Measurements from ENCODE around the gene TMEM229B.

The TMEM229B gene

DNA sequence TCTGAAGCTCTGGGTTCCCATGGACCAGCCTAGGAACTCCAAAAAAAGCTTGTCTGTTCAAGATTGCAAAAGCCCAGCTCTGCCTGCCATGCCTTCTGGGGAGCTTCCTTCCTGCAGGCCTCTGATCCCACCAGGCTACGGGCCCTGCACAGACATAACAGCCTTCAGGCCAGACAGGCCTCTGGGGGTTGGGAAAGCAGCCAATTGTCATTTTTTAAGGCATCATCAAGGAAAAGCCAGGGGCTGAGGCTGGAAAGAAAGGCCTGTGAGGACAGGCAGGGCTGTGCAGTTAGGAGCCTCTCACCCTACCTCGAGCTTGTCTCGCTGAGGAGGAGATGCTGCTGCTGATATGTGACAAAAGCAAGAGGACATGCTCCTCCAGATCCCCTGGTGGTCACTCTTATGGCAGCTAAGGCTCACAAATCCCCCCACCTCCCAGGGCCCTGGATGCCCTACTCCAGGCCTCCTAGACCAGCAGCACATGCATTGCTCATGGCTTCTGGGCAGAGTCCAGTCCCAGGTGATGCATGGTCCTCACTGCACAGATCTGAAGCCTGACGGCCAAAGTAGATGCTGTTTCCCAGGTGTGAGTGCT, 2.9 kb downstream of the TMEM229B start:
- DNase-seq = no peak

DNA sequence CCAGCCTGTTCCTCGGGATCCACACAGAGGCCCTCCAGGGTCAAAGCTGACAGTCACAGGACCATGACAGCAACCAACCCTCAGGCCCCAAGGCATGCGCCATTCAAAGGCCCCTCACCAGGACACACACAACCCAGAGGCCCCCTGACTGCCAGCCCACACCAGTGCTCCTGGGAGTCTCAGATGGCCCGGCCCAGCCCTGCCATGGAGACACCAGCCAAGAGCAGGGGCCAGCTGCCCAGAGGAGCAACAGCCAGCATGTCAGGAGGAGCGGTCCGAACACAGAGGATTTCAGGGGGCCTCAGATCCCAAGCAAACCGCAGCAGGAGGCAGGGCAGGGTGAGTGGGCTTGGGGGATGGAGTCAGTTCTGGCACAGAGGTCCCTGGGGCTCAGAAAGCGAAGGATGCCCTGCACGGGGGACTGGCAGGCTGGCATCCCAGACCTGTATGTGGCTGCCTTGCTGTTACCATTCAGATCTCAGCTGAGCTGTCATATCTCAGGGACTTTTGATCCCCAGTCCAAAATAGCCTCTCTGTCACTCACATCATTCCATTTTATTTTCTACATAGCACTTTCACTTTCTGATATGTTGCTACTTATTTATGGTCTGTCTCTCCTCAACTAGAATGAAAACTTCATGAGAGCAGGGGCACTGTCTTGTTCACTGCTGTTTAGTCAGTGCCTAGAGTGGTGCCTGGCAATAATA, 4.8 kb downstream of the TMEM229B start:
- DNase-seq = no peak

DNA sequence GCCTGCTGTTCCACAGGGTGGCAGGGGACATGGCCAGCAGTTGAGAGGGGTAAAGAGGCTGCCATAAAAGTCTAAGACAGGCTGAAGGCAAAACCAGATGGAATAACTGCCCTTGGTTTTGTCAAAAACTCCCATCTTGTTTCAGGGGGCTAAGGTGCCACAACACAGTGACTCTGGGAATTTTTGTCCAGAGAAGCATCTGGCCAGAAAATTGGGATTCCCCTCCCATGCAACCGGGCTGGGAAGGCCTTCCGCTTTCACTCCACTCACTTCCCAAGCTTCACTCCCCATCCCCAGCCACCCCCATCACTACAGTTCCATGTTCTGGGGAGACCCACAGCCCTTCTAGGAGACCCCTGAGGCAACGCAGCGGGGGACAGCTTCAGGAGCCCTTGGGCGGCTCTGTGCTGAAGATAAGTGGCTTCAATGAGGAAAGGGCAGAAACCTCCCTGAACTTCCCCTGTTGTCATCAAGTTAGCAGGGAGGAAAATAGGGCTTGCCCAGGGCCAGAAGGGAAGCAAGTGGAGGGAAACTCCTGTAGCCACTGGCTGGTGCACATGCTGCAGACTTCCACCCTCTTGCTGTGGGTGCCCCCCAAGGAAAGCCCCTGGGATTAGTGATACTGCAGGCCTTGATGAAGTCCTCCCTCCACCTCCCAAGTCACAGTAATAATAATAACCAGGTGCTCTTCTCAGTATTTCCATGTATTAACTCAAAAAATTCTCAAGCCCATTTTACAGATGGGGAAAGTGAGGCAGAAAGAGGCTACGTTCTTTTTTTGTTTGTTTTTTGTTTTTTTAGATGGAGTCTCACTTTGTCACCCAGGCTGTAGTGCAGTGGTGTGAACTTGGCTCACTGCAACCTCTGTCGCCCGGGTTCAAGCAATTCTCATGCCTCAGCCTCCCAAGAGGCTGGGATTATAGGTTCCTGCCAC, 6.0 kb downstream of the TMEM229B start:
- DNase-seq = no peak

DNA sequence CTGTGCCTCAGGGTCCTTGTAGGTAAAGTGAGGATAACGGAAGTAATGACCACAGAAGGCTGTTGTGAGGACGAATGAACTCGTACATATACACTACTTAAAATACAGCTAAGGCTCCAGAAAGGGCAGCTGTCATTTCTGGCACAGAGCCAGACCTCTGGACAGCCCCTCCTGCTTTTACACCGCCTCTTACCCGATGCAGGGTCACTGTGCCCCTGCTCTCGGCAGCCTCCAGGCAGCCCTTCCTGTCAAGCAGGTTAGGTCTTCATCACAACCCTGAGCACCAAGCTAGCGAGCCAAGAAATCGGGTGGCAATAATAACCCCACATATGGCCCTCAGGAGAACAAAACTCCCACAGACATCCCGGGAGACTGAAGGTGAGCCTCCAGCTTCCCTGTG, 8.5 kb downstream of the TMEM229B start:
- DNase-seq = peak; percentile 21

DNA sequence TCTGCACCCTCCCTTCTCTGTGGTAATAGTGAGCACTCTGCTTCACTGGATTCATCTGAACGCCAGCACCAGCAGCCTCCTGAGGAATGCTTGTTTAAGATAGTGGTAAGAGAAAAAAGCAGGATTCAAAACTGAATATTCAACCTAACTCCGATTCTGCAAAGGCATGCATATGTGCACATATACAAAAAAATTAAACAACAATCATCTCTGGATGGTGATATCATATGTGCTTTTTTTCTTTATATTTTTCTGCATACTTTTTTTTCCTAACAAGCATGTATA, 9.8 kb downstream of the TMEM229B start:
- no peak for DNase-seq

DNA sequence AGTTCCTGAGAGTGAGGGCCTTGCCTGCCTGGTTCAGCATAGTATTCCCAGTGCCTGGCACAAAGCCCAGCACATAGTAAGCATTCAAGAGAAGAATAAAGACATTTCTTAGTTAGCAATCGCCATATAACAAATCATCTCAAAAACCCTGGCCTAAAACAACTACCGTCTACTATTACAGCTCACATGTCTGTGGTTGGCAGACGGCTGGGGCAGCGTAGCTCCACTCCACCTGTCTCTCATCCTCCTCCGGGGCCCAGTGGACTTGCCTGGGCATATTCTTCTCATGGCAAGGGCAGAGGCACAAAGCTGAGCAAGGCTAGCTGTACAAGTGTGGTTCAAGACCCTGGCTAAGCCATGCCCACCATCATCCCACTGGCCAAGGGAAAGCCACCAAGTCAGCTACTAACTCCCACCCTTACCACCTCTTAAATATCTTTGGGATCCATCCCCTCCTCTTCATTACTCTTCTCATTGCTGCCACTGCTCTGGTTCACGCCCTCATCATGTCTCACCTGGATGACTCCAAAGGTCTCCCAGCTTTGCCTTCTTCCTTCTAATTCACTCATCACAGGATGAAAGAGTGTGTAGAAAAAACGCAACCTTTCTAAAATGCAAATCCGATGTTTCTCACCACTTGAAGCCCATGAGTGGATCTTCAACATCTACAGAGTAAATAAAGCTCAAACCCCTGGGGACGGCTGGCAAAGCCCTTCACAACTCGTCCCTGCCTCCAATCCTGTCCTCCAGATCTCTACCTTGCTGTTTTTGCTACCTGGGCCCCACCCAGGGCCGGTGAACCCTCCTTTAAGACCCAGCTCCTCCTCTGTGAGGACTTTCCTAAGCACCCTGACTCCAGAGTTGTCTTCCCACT, 10.4 kb downstream of the TMEM229B start:
- DNase-seq = peak; percentile 65

DNA sequence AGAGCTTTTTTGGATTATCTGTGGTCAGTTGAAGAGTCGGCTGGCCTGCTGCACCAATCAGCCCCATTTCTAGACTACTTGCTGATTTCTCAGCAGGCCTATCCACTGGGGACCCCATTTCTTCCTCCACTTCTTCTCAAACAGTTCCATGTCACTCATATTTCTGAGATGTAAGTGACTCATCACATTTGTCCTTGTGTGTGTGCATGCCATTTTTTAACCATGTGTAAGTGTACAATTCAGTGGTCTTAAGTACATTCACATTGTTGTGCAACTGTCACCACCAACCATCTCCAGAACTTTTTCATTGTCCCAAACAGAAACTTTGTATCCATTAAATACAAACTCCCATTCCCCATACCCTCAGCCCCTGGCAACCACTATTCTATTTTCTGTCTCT, 14.2 kb downstream of the TMEM229B start:
- no peak for DNase-seq

DNA sequence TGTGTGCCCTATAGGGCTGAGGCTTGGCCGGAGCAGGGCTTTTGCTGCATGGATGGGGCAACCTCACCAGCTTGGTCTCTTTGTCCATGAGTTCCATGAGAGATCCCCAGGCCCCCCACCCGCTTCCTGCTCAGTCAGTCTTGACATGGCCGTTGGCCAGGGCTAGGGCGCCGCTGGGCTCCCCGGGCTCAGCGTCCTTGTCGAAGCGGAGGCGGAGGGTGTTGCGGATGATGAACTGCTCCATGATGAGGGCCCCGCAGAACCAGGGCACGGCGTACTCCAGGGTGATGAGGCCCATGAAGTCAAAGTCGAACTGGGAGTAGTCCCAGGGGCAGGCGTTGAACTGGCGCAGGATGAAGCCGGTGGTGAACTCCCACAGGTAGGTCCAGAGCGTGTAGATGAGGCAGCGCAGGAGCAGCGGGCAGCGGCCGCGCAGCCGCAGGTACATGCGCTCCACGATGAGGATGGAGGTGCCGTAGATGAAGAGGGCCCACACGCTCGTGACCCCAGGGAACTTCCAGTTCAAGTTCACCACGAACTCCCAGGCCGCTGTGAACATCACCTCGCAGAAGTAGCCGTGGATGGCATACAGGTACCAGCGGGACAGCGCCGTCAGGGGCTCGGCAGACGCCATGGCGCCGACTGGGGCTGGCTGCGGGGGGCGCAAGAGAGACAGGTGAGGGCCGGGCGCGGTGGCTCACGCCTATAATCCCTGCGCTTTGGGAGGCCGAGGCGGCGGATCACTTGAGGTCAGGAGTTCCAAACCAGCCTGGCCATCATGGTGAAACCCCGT, 15.0 kb downstream of the TMEM229B start:
- DNase-seq = no peak

DNA sequence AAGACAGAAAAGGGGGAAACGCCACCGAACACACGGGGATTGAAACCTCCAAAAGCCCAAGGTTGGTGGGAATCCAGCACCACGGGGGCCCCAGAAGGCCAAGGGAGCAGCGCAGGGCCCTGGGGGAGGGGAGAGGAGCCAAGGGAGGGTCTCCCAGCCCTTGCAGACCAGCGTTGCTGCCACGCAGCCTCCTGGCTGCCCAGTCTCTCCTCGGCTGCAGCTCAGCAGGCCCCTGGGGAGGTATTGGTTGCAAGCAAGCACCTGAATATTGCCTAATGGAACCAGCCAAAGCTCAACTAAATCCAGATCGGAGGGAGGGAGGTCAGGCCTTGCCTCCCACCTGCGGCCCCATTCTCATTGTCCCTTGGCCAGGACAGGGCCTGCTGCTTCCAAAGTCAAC, 15.8 kb downstream of the TMEM229B start:
- no peak for DNase-seq

DNA sequence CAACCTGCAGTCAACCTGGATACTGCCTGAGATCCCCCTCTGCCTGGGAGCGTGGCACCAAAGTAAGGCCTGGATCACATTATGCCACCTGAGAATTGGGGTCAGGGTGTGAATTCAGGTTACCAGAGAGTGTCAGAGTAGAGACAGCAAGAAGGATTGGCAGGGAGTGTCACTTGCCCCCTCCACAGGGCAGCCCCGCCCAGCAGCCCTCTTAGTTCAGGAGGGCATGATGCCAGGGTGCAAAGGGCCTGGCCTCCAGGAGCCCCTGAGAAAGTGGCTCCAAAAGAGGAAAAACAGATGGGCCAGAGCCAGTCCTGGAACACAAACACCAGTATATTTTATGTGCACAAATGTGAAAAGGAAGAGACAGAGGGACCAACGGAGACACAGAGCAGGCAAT, 18.6 kb downstream of the TMEM229B start:
- DNase-seq = no peak

DNA sequence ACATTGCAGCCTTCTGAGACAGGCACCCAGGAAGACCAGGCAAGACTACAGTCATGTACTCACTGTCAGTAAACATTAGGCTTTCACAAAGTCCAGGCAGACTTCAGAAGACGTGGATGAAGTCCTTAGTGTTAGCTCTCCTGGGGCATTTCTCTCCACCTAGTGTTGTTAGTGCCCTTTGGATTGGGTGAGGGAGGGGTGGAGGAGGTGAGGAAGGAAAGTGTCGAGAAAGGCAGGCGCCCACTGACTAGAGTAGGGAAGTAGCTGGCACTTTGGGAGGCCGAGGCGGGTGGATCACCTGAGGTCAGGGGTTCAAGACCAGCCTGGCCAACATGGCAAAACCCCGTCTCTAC, 20.2 kb downstream of the TMEM229B start:
- no peak for DNase-seq

DNA sequence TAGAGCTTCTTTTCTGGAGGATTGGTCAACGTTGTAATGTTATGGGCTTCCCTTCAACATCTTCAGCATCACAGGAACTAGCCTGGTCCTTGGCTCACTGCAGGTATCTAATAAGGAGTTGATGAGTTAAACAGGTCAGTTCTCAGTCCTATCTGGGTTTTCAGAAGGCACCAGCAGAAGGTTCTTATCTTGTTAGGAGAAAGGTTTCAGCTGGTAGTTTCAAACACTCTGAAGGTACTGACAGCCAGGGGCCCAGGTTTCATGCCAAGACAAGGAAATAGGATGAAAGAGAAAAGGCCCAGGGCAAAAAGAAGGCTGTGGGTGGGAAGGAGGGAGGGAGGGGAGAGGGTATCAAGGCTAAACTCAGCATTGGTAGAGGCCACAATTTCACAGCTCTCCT, 21.4 kb downstream of the TMEM229B start:
- no peak for DNase-seq

DNA sequence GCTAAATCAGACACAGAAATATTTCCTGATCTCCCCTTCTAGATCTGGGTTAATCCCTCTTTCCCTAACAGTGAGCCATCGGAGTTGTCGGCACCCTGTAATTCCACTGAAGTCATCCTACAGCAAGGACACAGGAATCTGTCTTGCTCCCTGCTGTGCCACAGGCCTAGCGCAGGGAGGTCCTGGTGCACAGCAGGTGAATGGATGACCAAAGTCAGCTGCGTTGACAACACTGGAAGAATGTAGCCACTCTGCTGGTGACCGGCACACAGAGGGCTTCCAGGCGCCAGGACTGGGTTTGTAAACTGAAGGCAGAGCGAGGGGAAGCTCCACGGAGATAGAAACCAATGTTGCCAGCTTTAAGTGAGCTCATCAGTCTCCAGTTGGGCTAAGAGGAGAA, 23.6 kb downstream of the TMEM229B start:
- no peak for DNase-seq

DNA sequence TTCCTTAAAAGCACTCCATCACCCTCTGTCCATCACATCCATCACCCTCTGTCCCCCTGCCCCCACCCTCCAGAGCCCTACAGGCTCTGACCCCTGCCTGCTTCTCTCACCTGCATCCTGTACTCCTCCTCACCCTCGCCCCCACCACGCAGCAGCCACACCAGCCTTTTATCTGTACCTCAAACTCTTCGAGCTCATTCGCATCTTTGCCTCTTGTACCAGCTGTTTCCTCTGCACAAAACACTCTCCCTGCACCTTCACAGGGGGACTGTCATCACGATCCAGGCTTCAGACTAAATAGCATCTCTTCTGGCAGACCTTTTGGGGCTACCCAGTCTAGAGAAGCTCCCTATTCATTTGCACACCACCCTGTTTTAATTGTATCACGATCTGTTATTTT, 24.1 kb downstream of the TMEM229B start:
- no peak for DNase-seq

DNA sequence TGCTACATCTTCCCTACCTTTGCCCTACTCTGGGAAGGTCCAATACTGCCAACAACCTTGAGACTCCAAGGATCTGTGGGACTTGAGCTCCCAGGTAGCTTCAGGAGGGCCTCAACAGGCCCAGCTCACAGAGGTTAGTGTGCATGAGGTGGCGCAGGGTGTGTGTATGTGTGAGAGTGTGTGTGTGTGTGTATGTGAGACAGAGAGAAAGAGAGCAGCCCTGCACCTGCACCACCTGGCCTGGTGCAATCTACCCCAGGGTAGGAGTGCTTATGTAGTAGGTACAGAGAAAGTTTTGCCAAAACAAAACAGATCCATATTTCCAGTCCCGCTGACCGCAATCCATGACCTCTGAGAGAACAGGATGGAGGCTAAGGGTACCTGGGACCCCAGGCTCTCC, 24.6 kb downstream of the TMEM229B start:
- no peak for DNase-seq

DNA sequence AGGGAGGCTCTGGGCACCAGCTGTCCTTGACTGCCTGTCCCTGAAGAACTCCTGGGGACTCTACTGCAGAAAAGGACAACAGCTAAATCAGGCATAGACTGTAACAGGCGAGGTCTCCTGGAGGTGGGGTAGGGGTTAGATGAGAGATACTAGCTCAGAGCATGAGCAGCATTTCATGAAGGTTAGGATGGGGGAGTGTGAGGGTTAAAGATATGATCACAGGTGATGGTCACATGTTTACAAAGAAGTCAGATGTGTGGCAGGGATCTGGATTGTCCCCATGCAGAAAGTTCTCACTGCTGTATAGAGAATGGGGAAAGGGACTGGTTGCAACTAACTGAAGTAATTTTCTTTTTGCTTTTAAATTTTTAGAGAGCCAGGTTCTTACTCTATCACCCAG, 26.5 kb downstream of the TMEM229B start:
- no peak for DNase-seq

DNA sequence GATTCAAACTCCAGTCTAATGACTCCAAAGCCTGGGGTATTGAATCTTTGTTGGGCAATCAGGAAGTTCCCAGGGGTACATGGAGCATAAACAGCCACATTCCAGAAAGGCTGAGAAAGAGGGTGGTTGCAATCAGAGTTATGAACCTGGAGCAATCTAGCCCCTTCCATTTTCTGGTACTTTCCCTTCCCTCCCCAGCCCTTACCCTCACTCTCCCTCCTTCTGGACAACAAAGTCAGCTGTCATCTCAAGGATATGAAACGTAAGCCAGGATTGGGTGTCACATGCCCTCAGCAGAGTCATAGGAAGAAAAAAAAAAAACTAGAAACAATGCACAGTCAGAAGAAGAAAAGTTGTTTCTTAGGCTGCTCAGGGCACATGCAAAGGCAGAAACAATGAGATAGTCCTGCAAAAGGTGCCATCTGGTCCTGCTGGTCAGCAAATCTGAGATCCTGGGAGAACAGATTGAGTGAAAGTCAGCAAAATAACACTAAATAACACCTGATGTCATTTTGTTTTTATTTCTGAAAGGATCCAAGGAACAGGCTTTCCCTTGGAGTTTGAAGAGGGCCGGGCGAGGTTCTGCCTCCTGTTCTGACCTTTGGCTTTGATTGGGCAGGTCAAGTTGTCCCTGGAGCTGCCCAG, 27.1 kb downstream of the TMEM229B start:
- peak; percentile 2 for DNase-seq

DNA sequence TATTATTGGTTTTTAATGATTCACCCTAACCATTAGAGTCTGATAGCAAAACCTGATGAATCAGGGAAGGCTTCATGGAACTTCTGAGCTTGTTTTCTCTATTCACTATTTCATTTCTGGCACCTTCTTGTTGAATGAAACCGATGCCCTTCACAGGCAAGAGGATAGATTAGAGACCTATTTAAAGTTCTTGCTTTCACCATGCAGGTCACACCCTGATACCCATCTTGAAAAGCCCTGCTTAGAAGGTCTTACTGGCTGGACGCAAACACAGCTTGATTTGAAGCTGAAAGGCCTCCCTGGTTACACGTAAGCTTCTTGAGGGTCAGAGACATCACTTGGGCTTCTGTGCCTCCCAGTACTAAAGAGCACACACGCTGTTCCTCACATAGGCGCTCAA, 29.2 kb downstream of the TMEM229B start:
- DNase-seq = no peak

DNA sequence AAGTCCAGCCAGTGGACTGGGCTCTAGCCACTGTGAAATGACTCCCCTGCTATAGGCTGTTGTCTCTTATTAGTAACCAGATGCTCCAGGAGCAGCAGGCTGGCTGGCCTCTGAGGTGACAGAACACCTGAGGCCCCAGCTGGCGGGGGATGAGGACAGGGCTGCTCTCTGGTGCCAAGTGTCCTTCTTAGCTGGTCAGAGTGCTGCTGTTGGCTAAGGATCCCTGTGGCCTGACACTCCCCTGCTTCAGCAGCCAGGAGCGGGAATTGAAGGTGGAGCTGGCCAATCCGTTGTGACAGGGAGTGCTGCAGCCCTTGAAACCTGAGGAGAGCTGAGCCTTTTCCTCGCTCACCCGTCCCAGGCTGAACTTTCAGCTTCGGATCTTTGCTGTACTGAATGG, 30.7 kb downstream of the TMEM229B start:
- DNase-seq = peak; percentile 80

DNA sequence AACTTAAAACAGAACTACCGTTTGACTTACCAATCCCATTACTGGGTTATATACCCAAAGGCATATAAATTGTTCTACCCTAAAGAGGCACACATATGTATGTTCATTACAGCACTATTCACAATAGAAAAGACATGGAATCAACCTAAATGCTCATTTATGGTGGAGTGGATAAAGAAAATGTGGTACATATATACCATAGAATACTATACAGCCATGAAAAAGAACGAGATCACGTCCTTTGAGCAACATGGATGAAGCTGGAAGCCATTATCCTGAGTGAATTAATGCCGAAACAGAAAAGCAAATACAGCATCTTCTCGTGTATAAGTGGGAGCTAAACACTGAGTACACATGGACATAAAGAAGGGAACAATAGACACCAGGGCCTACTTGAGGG, 31.8 kb downstream of the TMEM229B start:
- DNase-seq = no peak

DNA sequence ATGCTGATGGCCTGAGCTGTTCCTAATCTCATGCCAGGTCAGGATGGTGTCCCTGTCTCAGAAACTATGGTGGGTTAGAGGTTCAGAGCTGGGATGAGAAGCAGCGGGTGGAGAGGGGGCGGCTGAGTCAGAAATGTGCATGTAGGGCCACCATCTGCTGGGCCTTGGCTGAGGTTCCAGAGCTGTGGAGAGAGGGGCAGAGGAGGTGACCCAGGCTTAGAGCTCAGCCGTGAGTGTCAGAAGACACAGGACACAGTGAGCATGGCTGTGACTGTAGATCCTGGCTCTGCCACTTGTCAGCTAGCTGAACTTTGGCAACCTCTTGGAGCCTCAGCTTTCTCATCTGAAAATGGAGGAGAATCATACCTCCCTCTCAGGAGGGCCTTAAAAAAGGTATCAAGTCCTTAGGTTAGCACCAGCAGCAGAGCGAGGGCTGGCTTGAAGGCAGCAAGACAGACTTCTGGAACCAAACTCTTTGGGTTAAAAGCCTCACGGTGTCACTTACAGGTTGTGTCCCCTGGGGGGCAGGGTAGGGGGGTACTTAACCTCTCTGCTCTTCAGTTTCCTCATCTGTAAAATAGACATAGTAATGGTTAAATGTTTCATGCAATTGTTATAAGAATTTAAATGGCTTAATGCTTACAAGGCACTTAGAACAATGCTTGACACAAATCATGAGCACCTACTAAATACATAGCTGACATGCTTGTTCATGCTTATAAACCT, 34.8 kb downstream of the TMEM229B start:
- DNase-seq = no peak
